C4-2B (cell line): Measurements from ENCODE around the gene HCN1.
A peak's percentile ranks its signal among the peaks of the same experiment; 100 is the strongest.

Source experiments
- ZFX ChIP-seq: fragments of 450-650 bp; IDR thresholded peaks from 2 replicates; pipeline ENCODE4 v1.6.1; 2017
- TF ChIP-seq, protein P1 (sequence below): fragments of 450-650 bp; conservative IDR thresholded peaks from 2 replicates; pipeline ENCODE4 v1.5.1; 2017; ENCODE audit warnings: mild to moderate bottlenecking

DNA sequence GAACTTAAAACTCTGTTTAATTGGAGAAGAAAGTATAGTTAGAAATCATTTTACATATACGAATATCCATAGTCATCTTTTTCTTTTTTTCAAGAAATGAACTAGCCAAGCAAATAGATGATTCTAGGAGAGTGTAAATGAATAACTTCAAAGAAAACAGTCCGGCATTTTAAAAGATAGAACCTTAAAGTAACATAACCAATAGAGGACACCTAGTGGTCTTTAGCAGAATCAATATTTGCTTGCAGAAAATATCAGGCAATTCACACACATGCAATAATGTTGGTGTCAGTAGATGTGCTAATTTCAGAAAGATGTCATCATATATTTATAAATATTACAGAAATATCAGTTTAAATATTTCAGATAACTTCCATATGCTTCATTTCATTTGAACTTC, 57.1 kb downstream of the HCN1 start:
- TF ChIP-seq, protein P1, sequence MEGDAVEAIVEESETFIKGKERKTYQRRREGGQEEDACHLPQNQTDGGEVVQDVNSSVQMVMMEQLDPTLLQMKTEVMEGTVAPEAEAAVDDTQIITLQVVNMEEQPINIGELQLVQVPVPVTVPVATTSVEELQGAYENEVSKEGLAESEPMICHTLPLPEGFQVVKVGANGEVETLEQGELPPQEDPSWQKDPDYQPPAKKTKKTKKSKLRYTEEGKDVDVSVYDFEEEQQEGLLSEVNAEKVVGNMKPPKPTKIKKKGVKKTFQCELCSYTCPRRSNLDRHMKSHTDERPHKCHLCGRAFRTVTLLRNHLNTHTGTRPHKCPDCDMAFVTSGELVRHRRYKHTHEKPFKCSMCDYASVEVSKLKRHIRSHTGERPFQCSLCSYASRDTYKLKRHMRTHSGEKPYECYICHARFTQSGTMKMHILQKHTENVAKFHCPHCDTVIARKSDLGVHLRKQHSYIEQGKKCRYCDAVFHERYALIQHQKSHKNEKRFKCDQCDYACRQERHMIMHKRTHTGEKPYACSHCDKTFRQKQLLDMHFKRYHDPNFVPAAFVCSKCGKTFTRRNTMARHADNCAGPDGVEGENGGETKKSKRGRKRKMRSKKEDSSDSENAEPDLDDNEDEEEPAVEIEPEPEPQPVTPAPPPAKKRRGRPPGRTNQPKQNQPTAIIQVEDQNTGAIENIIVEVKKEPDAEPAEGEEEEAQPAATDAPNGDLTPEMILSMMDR: peak; percentile 63
- no peak for TF ChIP-seq ZFX
